ENCODE results near the gene MAB21L4.

MAB21L4 gene

GRCh38 chr2:240922245-240922981, 26.5 kb upstream of the MAB21L4 start:
- TF ChIP-seq CTCF (conservative IDR thresholded peaks at IDR 0.05; ENCODE audit: low read depth, low read length) = no peak
- no peak overlapping the region for H3K4me3 ChIP-seq (ENCODE audit: low read length)
- no peak for DNase-seq (ENCODE audit: low read depth)

GRCh38 chr2:240921995-240922244, 26.0 kb upstream of the MAB21L4 start:
- no peak for TF ChIP-seq CTCF (conservative IDR thresholded peaks at IDR 0.05; ENCODE audit: low read depth, low read length)
- no peak overlapping the region for H3K4me3 ChIP-seq (ENCODE audit: low read length)
- no peak for DNase-seq (ENCODE audit: low read depth)

- peak; percentile 70 for DNase-seq (ENCODE audit: low read depth)
- no peak overlapping the region for H3K4me3 ChIP-seq (ENCODE audit: low read length)
- no peak for TF ChIP-seq CTCF (conservative IDR thresholded peaks at IDR 0.05; ENCODE audit: low read depth, low read length)
These were observed 25.5 kb upstream of the MAB21L4 start for GRCh38 chr2:240921311-240921994.

GRCh38 chr2:240920783-240921231, 24.9 kb upstream of the MAB21L4 start:
- no peak for TF ChIP-seq CTCF (conservative IDR thresholded peaks at IDR 0.05; ENCODE audit: low read depth, low read length)
- H3K4me3 ChIP-seq (ENCODE audit: low read length) = no peak overlapping the region

GRCh38 chr2:240919786-240920782, 24.1 kb upstream of the MAB21L4 start:
- H3K4me3 ChIP-seq (ENCODE audit: low read length) = no peak overlapping the region
- TF ChIP-seq CTCF (conservative IDR thresholded peaks at IDR 0.05; ENCODE audit: low read depth, low read length) = no peak
- DNase-seq (ENCODE audit: low read depth) = no peak

More at GRCh38 chr2:240920783-240921231, 24.9 kb upstream of the MAB21L4 start:
- DNase-seq (ENCODE audit: low read depth) = no peak

GRCh38 chr2:240919161-240919781, 23.3 kb upstream of the MAB21L4 start:
- no peak overlapping the region for H3K4me3 ChIP-seq (ENCODE audit: low read length)
- DNase-seq (ENCODE audit: low read depth) = no peak
- TF ChIP-seq CTCF (conservative IDR thresholded peaks at IDR 0.05; ENCODE audit: low read depth, low read length) = no peak

All from retinal pigment epithelial cell (primary cell).